GM10266 (cell line): ENCODE data around the gene ULK3.
A peak's percentile ranks its signal among the peaks of the same experiment; 100 is the strongest.

ENCODE experiments used
- DNase-seq: peaks from one replicate; pipeline ENCODE4 v3.0.0; 2012; ENCODE audit errors: extremely low spot score
- TF ChIP-seq, protein P1 (sequence below): IDR thresholded peaks from 2 replicates; pipeline ENCODE4 v1.5.1; 2012; ENCODE audit warnings: mild to moderate bottlenecking, low read depth; ENCODE audit not compliant: control insufficient read depth, insufficient read depth; ENCODE audit errors: missing control alignments

The ULK3 gene

GRCh38 chr15:74844319-74845207, 1.6 kb upstream of the ULK3 start:
- no peak for DNase-seq
- TF ChIP-seq, protein P1, sequence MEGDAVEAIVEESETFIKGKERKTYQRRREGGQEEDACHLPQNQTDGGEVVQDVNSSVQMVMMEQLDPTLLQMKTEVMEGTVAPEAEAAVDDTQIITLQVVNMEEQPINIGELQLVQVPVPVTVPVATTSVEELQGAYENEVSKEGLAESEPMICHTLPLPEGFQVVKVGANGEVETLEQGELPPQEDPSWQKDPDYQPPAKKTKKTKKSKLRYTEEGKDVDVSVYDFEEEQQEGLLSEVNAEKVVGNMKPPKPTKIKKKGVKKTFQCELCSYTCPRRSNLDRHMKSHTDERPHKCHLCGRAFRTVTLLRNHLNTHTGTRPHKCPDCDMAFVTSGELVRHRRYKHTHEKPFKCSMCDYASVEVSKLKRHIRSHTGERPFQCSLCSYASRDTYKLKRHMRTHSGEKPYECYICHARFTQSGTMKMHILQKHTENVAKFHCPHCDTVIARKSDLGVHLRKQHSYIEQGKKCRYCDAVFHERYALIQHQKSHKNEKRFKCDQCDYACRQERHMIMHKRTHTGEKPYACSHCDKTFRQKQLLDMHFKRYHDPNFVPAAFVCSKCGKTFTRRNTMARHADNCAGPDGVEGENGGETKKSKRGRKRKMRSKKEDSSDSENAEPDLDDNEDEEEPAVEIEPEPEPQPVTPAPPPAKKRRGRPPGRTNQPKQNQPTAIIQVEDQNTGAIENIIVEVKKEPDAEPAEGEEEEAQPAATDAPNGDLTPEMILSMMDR, result no peak

- TF ChIP-seq, protein P1, result no peak
- no peak for DNase-seq
These were observed 939 bp upstream of the ULK3 start for GRCh38 chr15:74843891-74844299.

DNA sequence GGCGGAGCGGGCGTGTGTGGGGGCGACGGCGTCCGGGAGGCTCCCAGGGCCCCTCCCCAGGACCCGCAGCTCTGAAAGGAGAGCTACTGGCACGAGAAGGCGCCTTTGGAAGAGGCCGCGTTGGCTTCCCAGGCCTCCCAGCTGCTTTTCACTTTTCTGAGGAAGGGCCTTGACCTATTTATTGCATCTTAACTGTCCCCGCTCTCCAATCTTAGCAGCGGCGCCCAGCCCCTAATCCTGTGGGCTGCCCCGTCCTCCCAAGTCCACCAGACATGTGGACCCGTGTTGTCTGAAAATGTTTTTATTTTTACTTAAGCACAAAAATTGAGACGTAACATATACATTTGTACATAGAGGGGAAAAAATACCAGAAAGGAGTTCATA, 481 bp upstream of the ULK3 start:
- DNase-seq, result no peak
- TF ChIP-seq, protein P1, result no peak

- no peak for DNase-seq
- TF ChIP-seq, protein P1, result no peak
These were observed 1.0 kb downstream of the ULK3 start for GRCh38 chr15:74841891-74842373.

DNA sequence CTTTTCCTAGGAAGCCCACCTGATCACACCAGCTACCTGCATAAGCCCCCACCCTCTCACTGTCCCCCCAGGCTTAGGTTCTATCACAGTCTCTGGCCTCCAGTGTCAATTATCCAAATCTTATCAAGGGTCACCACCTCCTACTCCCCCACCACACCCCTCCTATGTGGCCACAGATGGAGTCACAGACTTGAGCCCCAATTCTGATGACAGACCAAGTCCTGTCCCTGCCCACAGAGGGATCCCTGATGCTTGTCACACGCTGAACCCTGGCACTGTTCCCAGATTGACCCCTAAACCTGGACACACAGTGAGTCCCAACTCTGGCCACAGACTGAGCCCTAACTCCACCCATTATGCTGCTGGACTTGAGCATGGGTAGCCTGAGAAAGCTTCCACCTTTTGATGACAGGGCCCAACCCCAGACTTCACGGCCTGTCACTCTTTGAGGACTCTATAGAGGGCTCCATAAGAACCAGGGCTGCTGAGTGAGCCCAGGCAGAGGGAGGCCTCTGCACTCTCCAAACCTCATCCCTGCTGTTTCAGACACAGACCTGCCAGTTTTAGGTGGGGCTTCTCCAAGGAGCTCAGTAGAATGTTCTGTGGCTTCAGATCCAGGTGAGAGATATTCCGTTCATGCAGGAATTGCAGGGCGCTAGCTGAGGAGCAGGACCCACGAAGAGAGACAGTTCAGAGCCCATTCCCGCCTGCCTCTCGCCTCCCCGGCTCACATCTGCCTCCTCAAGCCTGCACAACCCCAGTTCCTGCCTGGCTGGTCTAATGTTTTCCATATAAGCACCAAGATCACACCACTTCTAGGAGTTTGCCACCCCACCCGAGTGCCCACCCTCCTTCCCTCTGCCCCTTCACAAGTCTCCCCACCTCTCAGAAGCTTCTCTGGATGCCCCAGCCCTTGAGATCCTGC, 1.8 kb downstream of the ULK3 start:
- TF ChIP-seq, protein P1, result no peak

DNA sequence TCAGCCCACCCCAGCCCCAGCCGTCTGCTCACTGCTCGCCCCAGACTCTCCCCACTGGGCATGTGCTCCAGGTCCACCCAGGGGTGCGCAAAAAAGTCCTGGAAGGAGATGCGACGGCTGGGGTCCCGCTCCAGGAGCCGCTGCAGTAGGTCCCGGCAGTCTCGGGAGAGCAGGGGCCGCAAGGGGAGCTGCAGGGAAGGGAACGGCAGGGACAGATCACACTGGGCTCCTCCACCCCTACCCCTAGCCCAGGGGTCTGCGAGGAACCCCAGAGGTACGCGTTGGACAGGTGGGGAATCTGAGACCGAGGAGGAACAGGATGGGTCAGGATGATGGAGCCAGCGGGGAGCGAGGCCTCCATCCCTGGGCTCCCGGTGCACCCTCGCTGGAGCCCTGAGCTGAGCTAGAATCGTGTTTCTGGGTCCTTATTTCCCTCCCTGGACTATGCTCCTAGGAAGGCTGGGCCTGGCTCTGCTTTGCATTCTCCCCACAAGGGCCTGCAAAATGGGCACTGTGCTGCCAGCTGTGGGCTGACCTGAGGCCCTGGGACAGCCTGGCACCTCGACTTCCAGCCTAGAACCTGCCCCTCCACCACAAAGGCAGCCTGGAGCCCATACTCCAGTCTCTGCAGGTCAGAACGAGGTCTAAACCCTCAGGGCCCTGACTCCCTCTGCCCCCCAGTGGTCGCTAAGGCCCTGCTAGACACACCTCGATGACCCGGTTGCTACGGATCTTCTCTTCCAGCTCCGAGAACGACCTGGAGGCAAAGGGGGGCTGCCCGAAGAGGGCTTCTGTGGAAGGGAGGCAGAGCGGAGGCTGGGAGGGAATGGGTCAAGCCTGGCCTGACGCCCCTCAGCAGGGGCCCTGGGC, 3.2 kb downstream of the ULK3 start:
- no peak for DNase-seq
- TF ChIP-seq, protein P1, result peak; percentile 26

More for the DNA sequence above, 1.8 kb downstream of the ULK3 start:
- no peak for DNase-seq
